Lower lobe of right lung (tissue), 2 donors: ENCODE results near the gene HMCN2. TPM values are rescaled to one million over a fixed set of nuclear protein-coding genes. Genes with fewer than 3 reads are reported as not detected.

Source experiments
- ATAC-seq, 2 donors: fragments of 200-7000 bp; cut with Tn5 transposase; one replicate each; pipeline ENCODE4 v1.9.1; 2020 to 2022; ENCODE audit warnings: mild to moderate bottlenecking in 2 of 2, moderate library complexity in 2 of 2
- DNase-seq: peaks from one replicate; pipeline ENCODE4 v3.0.0-alpha.2; 2020
- H3K27ac ChIP-seq: fragments of 200-600 bp; one replicate; pipeline ENCODE4 v1.8.0; 2022
- H3K27me3 ChIP-seq: fragments of 200-600 bp; one replicate; pipeline ENCODE4 v1.8.0; 2022; ENCODE audit warnings: low read depth
- H3K36me3 ChIP-seq: fragments of 200-600 bp; one replicate; pipeline ENCODE4 v1.8.0; 2022; ENCODE audit warnings: mild to moderate bottlenecking
- H3K4me1 ChIP-seq: fragments of 200-600 bp; one replicate; pipeline ENCODE4 v1.8.0; 2022
- H3K4me3 ChIP-seq: fragments of 200-600 bp; one replicate; pipeline ENCODE4 v1.8.0; 2022; ENCODE audit warnings: mild to moderate bottlenecking
- H3K9me3 ChIP-seq: fragments of 200-600 bp; one replicate; pipeline ENCODE4 v1.8.0; 2022
- CTCF ChIP-seq: fragments of 200-600 bp; IDR thresholded peaks from one replicate; pipeline ENCODE4 v1.8.0; 2022; ENCODE audit warnings: antibody characterized with exemption, mild to moderate bottlenecking
- intact Hi-C: fragments of 100-400 bp; cut with DNase I; formaldehyde crosslinking; loops from one replicate; pipeline ENCODE4 v1.11.0; 2022
- total RNA-seq: library from RNA; stranded (reverse); fragmentation: NEBNext Ultra II Directional; extraction: Animal tissue kit (Norgen Biotek cat#: 25700); gene quantifications from one replicate; pipeline ENCODE4 v1.2.1, GENCODE V29; 2021
- donor health status: DM: no; HTN: yes; CAD: no; lungs with severe emphysema.

HMCN2 gene
- total RNA-seq, 1 donor from 2014 or later = 4.7 TPM

DNA sequence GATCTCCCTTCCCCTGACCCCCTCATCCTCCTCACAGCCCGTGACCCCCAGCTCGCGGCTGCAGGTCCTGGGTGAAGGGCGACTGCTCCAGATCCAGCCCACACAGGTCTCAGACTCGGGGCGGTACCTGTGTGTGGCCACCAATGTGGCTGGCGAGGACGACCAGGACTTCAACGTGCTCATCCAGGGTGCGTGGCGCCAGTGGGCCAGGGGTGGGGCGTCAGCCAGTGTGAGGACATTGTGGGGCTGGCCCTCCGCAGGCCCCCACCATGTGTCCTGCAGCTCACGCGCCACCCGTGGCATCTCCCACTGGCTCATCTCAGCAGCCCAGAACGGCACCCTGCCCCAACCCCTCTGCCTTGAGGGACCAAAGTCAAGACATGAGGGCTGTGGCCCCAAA is 112.1 kb downstream of the HMCN2 start:
- TF ChIP-seq CTCF = no peak
- intact Hi-C loops = no loop called here
- no peaks in the 10 kb centered on the region for H3K27me3 ChIP-seq
- DNase-seq = no peak
- no peak overlapping the region for H3K27ac ChIP-seq
- no peaks in the 10 kb centered on the region for H3K36me3 ChIP-seq
- no peak for ATAC-seq
- H3K4me1 ChIP-seq = no peaks in the 10 kb centered on the region
- H3K4me3 ChIP-seq = no peak overlapping the region
- H3K9me3 ChIP-seq = no peaks in the 10 kb centered on the region

DNA sequence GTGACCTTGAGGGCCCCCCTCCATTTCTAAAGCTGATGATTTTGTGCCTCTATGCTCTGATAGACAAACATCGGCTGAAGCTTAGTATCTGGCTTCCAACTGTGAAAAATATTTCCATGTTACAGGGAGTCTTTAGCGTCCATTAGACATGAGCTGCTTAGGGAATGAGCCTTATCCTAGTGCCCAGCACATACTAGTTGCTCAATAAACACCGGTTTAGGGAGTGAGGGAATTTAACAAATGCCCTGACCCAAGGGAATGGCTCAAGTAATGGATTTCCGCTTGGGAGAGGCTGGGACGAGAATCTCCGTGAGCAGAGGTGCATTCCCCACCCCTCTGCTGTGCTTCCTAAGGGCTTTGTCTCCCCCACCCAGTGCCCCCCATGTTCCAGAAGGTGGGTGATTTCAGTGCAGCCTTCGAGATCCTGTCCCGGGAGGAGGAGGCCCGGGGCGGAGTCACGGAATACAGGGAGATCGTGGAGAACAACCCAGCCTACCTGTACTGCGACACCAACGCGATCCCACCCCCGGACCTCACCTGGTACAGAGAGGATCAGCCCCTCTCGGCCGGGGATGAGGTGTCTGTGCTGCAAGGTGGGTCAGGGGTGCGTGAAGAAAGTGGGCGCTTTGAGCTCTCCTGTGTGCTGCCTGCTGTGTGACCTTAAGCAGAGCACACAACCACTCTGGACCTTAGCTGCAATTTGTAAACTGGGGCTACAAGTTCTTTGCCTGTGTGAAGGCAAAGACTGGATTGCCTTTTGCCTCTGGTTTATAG is 113.5 kb downstream of the HMCN2 start:
- no peaks in the 10 kb centered on the region for H3K27me3 ChIP-seq
- intact Hi-C loops = no loop called here
- no peaks in the 10 kb centered on the region for H3K4me1 ChIP-seq
- no peaks in the 10 kb centered on the region for H3K9me3 ChIP-seq
- H3K27ac ChIP-seq = no peak overlapping the region
- no peak for TF ChIP-seq CTCF
- ATAC-seq = no peak
- H3K36me3 ChIP-seq = no peaks in the 10 kb centered on the region
- DNase-seq = no peak
- no peak overlapping the region for H3K4me3 ChIP-seq

DNA sequence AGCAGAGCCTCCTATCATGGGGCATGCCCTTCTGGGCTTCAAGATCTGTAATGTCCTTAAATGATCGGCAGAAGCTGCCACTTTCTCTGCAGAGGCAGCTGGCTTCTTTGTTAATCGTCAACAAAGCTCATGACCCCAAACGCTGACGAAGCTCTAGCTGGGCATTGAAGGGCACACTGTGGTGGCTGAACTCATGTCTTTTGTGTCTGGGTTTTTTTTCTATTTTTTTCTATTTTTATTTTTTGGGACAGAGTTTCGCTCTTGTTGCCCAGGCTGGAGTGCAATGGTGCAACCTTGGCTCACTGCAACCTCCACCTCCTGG is 114.0 kb downstream of the HMCN2 start:
- TF ChIP-seq CTCF = no peak
- no peaks in the 10 kb centered on the region for H3K27me3 ChIP-seq
- H3K27ac ChIP-seq = no peak overlapping the region
- no peak overlapping the region for H3K4me3 ChIP-seq
- DNase-seq = no peak
- ATAC-seq = no peak
- H3K4me1 ChIP-seq = no peaks in the 10 kb centered on the region
- no peaks in the 10 kb centered on the region for H3K9me3 ChIP-seq
- no peaks in the 10 kb centered on the region for H3K36me3 ChIP-seq
- intact Hi-C loops = no loop called here

DNA sequence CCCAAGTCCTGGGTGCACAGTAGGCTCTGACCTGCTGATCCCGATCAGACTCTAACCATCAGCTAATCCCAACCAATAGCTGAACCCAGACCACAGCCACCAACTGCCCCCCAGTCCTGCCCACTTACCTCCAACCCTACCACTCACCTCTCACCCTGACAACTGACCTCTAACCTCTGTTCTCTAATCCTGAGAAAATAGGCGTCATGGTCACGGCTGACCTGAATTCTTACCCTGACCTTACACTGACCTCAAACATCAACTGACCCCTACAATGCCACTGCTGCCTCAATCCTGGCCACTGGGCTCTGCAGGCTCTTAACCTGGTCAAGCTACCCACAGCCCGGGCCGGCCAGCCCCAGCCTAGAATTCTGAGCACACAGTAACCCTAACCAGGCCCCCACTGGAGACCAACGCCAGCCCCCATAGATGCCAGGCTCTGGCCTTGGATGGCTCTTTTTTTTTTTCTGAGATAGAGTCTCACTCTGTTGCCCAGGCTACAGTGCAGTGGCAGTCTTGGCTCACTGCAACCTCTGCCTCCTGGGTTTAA is 115.4 kb downstream of the HMCN2 start:
- Histone ChIP-seq H3K27ac (no peak overlapping the region), H3K27me3 (no peaks in the 10 kb centered on the region), H3K4me3 (no peak overlapping the region), H3K4me1 (no peaks in the 10 kb centered on the region), H3K9me3 (no peaks in the 10 kb centered on the region), H3K36me3 (no peaks in the 10 kb centered on the region)
- no peak for TF ChIP-seq CTCF
- no peak for ATAC-seq
- intact Hi-C loops = no loop called here
- DNase-seq = no peak

DNA sequence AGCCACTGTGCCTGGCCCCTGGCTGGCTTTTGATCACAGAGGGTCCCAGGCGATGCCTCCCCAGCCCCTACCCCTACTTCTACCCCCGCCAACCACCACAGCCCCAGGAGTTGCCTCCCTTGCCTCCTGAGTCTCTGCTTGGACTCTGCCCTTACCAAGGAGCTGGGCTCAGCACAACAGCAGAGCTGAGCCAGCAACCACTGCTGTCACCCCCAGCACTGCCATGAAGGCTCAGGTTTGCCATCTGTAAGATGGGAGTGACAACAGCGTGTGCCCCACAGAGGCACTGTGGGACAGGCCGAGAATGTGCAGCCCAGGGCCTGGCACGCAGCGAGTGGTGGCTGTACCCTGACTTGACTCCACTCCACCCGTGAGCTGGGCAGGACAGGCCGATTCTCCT is 116.1 kb downstream of the HMCN2 start:
- no peak overlapping the region for H3K27ac ChIP-seq
- no peaks in the 10 kb centered on the region for H3K36me3 ChIP-seq
- no peak for TF ChIP-seq CTCF
- intact Hi-C loops = no loop called here
- ATAC-seq (no peak), DNase-seq (no peak)
- no peaks in the 10 kb centered on the region for H3K9me3 ChIP-seq
- H3K4me3 ChIP-seq = no peak overlapping the region
- no peaks in the 10 kb centered on the region for H3K27me3 ChIP-seq
- no peaks in the 10 kb centered on the region for H3K4me1 ChIP-seq
